Mesenchymal stem cell (in vitro differentiated cells and primary cell): Measurements from ENCODE around the gene ECT2L.

Experiments used
- DNase-seq: peaks from one replicate; pipeline ENCODE4 v3.0.0-alpha.2; 2013
- H2AFZ ChIP-seq: one replicate; pipeline ENCODE4 v1.6.1; 2013; ENCODE audit warnings: low read depth, mild to moderate bottlenecking, control low read depth, inconsistent platforms, low read length, moderate library complexity
- H2AK5ac ChIP-seq: 2 replicates; pipeline ENCODE4 v1.6.1; 2013; ENCODE audit warnings: low read length, moderate library complexity, mild to moderate bottlenecking, inconsistent platforms; ENCODE audit not compliant: severe bottlenecking
- H2BK120ac ChIP-seq: one replicate; pipeline ENCODE4 v1.6.1; 2013; ENCODE audit warnings: low read depth, mild to moderate bottlenecking, inconsistent platforms, low read length, moderate library complexity
- H2BK12ac ChIP-seq, 2 experiments: one replicate each; pipeline ENCODE4 v1.6.1; 2013; ENCODE audit warnings: inconsistent platforms in 2 of 2, low read length in 2 of 2, mild to moderate bottlenecking in 2 of 2, moderate library complexity in 2 of 2, control low read depth in 1 of 2
- H2BK15ac ChIP-seq: one replicate; pipeline ENCODE4 v1.6.1; 2013; ENCODE audit warnings: mild to moderate bottlenecking, low read depth, inconsistent platforms; ENCODE audit not compliant: poor library complexity, severe bottlenecking
- H2BK5ac ChIP-seq: 2 replicates; pipeline ENCODE4 v1.6.1; 2013; ENCODE audit warnings: low read depth, mild to moderate bottlenecking, low read length, control low read depth, inconsistent platforms; ENCODE audit not compliant: poor library complexity, severe bottlenecking
- H3K14ac ChIP-seq, 2 experiments: one replicate each; pipeline ENCODE4 v1.6.1; 2013; ENCODE audit warnings: inconsistent platforms in 2 of 2, low read length in 2 of 2, control low read depth in 1 of 2, mild to moderate bottlenecking in 1 of 2, moderate library complexity in 1 of 2
- H3K18ac ChIP-seq, 2 experiments: one replicate each; pipeline ENCODE4 v1.6.1; 2013; ENCODE audit warnings: inconsistent platforms in 2 of 2, low read length in 2 of 2, control low read depth in 1 of 2, low read depth in 1 of 2, mild to moderate bottlenecking in 1 of 2
- H3K23ac ChIP-seq, 2 experiments: one replicate each; pipeline ENCODE4 v1.6.1; 2013; ENCODE audit warnings: inconsistent platforms in 2 of 2, low read length in 2 of 2, mild to moderate bottlenecking in 2 of 2, moderate library complexity in 2 of 2, control low read depth in 1 of 2
- H3K27ac ChIP-seq: 2 replicates; pipeline ENCODE4 v1.5.1; 2013; ENCODE audit warnings: mild to moderate bottlenecking, moderate library complexity, low read length, control low read depth, inconsistent platforms; ENCODE audit not compliant: poor library complexity, severe bottlenecking
- H3K27me3 ChIP-seq, 2 experiments: 2 replicates each; pipeline versions ENCODE4 v1.6.1 to v1.7.0; 2013; ENCODE audit warnings: low read length in 2 of 2, mild to moderate bottlenecking in 2 of 2, moderate library complexity in 2 of 2, control low read depth in 1 of 2, inconsistent platforms in 1 of 2; ENCODE audit not compliant: control insufficient read depth in 1 of 2, insufficient read depth in 1 of 2
- H3K36me3 ChIP-seq, 2 experiments: 2 replicates each; pipeline versions ENCODE4 v1.6.1 to v1.7.0; 2013; ENCODE audit warnings: low read length in 2 of 2, control low read depth in 1 of 2, inconsistent platforms in 1 of 2, low read depth in 1 of 2, mild to moderate bottlenecking in 1 of 2; ENCODE audit not compliant: insufficient read depth in 2 of 2, control insufficient read depth in 1 of 2
- H3K4ac ChIP-seq, 2 experiments: one replicate each; pipeline ENCODE4 v1.6.1; 2013; ENCODE audit warnings: inconsistent platforms in 2 of 2, low read length in 2 of 2, mild to moderate bottlenecking in 2 of 2, moderate library complexity in 2 of 2, control low read depth in 1 of 2, low read depth in 1 of 2
- H3K4me1 ChIP-seq: 2 replicates; pipeline ENCODE4 v1.6.1; 2013; ENCODE audit warnings: low read depth, low read length, control low read depth; ENCODE audit not compliant: control insufficient read depth, insufficient read depth
- H3K4me2 ChIP-seq: 2 replicates; pipeline ENCODE4 v1.6.1; 2013; ENCODE audit warnings: low read length, mild to moderate bottlenecking, inconsistent platforms; ENCODE audit not compliant: poor library complexity, severe bottlenecking
- H3K4me3 ChIP-seq, 2 experiments: 2 replicates each; pipeline versions ENCODE4 v1.5.1 to v1.7.0; 2013; ENCODE audit warnings: low read length in 2 of 2, mild to moderate bottlenecking in 2 of 2, control low read depth in 1 of 2, low read depth in 1 of 2; ENCODE audit not compliant: insufficient read depth in 1 of 2
- H3K79me1 ChIP-seq: replicated peaks from 2 replicates; pipeline ENCODE4 v1.6.1; 2013; ENCODE audit warnings: mild to moderate bottlenecking, control low read depth, low read length, inconsistent platforms; ENCODE audit not compliant: poor library complexity, severe bottlenecking
- H3K9ac ChIP-seq: 2 replicates; pipeline ENCODE4 v1.7.0; 2013; ENCODE audit warnings: mild to moderate bottlenecking, low read length, moderate library complexity
- H3K9me3 ChIP-seq: 2 replicates; pipeline ENCODE4 v1.7.0; 2013; ENCODE audit warnings: mild to moderate bottlenecking, low read length; ENCODE audit not compliant: control insufficient read depth
- H4K8ac ChIP-seq: one replicate; pipeline ENCODE4 v1.6.1; 2013; ENCODE audit warnings: inconsistent platforms, mild to moderate bottlenecking, low read length, moderate library complexity
- H4K91ac ChIP-seq: one replicate; pipeline ENCODE4 v1.6.1; 2013; ENCODE audit warnings: mild to moderate bottlenecking, low read length, inconsistent platforms
- WGBS: methylation state at CpG from one replicate; pipeline ENCODE4 v1.1.7; 2013; ENCODE audit warnings: mixed read lengths; 5-methylcytosine and 5-hydroxymethylcytosine counted together

ECT2L gene

DNA sequence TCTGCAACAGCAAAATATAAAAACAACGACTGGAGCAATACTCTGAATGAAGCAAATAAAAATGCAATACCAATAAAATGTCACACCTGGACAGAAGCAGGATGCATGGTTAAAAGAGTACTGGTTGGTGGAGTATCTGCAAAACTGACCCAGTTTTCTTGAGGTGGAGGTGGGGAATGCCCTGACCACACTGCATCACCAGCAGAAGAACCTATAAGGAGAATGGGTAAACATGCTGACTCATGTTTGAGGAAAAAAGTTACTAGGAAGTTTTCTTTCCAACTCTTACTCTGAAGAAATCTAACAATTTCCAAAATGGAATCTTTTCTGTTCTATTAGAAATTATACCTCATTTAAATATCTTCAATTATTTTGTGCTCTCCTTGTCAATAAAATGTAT, 148.5 kb downstream of the ECT2L start:
- no CpG with 5 or more reads among the region's 1 CpG for WGBS

DNA sequence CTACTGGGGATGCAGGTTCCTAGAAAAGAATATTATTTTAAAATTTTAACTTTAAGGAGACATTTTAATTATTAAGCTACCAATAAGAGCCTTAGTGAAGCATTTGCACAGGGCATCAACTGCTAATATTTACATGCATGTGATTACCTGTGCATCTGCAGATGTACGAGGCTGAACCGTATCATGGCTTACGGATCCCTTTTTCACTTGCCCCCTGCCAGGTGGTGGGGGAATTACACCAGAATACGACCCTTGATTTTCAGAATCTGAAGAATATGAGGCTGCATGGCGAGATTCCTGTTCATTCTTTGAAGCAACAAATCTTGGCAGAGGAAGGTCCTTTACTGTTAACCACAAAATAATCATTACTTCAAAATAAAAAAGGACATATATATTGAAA, 149.5 kb downstream of the ECT2L start:
- no peak overlapping the region for H3K4me2 ChIP-seq
- H3K4ac ChIP-seq, result no peak overlapping the region
- H2BK5ac ChIP-seq, result no peak overlapping the region
- H2BK12ac ChIP-seq, result peak overlapping the region; percentile 77 to 95
- 89% methylated on average over 4 of the region's 5 CpGs for WGBS
- no peak overlapping the region for H3K23ac ChIP-seq
- H4K8ac ChIP-seq, result peak overlapping the region; percentile 75
- H3K18ac ChIP-seq, result peak overlapping the region in 1 of 2 experiments; percentile 62
- DNase-seq, result no peak
- H2AFZ ChIP-seq, result no peak overlapping the region
- no peak overlapping the region for H3K4me3 ChIP-seq
- H3K79me1 ChIP-seq, result peaks cover 6% of the 10 kb centered on the region
- no peaks in the 10 kb centered on the region for H3K4me1 ChIP-seq
- no peak overlapping the region for H3K14ac ChIP-seq
- no peak overlapping the region for H2BK120ac ChIP-seq
- H3K27ac ChIP-seq, result no peak overlapping the region
- no peak overlapping the region for H2AK5ac ChIP-seq
- peaks cover 10 to 44% of the 10 kb centered on the region in 2 experiments for H3K36me3 ChIP-seq
- no peaks in the 10 kb centered on the region for H3K9me3 ChIP-seq
- H3K9ac ChIP-seq, result no peak overlapping the region
- H4K91ac ChIP-seq, result no peak overlapping the region
- peak overlapping the region; percentile 80 for H2BK15ac ChIP-seq
- H3K27me3 ChIP-seq, result no peaks in the 10 kb centered on the region

More for the DNA sequence above, 148.5 kb downstream of the ECT2L start:
- Histone ChIP-seq H3K4me3 (no peak overlapping the region), H3K36me3 (peaks cover 10 to 51% of the 10 kb centered on the region in 2 experiments), H2BK120ac (no peak overlapping the region), H3K23ac (no peak overlapping the region), H2AFZ (no peak overlapping the region), H3K4me1 (no peaks in the 10 kb centered on the region), H4K8ac (no peak overlapping the region), H3K9ac (peak overlapping the region; percentile 33), H3K27me3 (no peaks in the 10 kb centered on the region), H3K27ac (no peak overlapping the region), H3K9me3 (no peaks in the 10 kb centered on the region), H2BK12ac (no peak overlapping the region), H3K79me1 (peaks cover 5% of the 10 kb centered on the region), H3K14ac (no peak overlapping the region), H2AK5ac (no peak overlapping the region), H3K4ac (no peak overlapping the region), H3K18ac (no peak overlapping the region), H2BK15ac (no peak overlapping the region), H4K91ac (no peak overlapping the region), H3K4me2 (no peak overlapping the region), H2BK5ac (no peak overlapping the region)
- peak; percentile 84 for DNase-seq

DNA sequence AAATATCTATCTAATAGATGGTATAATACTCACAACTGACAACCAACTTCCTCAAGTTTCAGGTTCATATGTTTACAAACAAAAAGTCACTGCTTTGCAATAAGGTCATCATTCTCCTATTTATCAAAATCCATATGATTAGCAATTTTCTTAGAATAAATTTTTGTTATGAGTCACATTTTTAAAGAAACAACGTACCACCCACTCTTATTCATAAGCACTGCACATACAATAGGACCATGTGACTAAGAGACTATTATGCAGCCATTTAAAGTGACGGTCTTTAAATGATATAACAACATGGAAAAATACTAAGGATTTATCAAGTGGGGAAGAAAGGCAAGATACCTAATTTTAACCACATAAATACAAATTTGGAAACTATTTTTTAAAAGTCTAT, 152.1 kb downstream of the ECT2L start:
- H3K4me1 ChIP-seq, result no peaks in the 10 kb centered on the region
- no peak for DNase-seq
- H3K27me3 ChIP-seq, result no peaks in the 10 kb centered on the region
- H2AK5ac ChIP-seq, result no peak overlapping the region
- peaks cover 5 to 19% of the 10 kb centered on the region in 2 experiments for H3K36me3 ChIP-seq
- no peaks in the 10 kb centered on the region for H3K9me3 ChIP-seq
- H3K23ac ChIP-seq, result no peak overlapping the region
- no peak overlapping the region for H3K4me2 ChIP-seq
- no peak overlapping the region for H2AFZ ChIP-seq
- H2BK120ac ChIP-seq, result no peak overlapping the region
- H2BK15ac ChIP-seq, result no peak overlapping the region
- no peak overlapping the region for H2BK5ac ChIP-seq
- no peak overlapping the region for H3K4me3 ChIP-seq
- H3K79me1 ChIP-seq, result peaks cover 7% of the 10 kb centered on the region
- no peak overlapping the region for H3K18ac ChIP-seq
- H3K4ac ChIP-seq, result no peak overlapping the region
- no CpG with 5 or more reads among the region's 2 CpGs for WGBS
- no peak overlapping the region for H3K14ac ChIP-seq
- H3K9ac ChIP-seq, result no peak overlapping the region
- H4K91ac ChIP-seq, result no peak overlapping the region
- no peak overlapping the region for H2BK12ac ChIP-seq
- H3K27ac ChIP-seq, result no peak overlapping the region
- H4K8ac ChIP-seq, result no peak overlapping the region

DNA sequence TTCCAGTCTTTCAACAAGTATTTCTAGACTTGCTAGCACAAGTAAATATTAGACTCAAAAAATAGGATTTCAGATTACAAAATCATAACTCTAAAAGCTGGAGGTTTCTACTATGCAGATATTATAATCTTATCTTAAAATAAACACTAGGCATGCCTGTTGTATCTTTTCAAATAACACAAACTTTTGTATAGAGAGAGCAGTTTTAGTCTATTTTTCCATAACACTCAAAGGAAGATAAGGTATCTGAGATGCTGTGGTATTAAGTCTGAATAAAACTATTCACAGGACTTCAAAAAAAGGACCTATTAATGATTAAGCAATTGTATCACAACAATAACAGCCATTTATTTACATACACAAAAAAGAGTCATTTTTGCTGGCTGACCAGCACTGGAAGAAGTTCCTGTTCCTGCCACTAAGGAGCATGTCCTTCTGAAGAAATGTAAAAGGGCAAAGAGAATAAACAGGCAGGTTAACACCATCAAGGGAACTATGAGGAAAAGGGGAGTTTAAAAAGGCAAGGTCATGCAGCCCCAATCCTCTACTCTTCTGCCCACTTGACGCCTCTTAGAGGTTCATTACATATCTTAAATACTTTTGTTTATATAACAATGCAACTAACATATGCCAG, 152.8 kb downstream of the ECT2L start:
- Histone ChIP-seq H3K9me3 (no peaks in the 10 kb centered on the region), H2AK5ac (no peak overlapping the region), H4K8ac (no peak overlapping the region), H2AFZ (no peak overlapping the region), H3K4me2 (no peak overlapping the region), H4K91ac (no peak overlapping the region), H3K27me3 (no peaks in the 10 kb centered on the region), H3K36me3 (peaks cover 5 to 13% of the 10 kb centered on the region in 2 experiments), H3K18ac (no peak overlapping the region), H3K4me3 (no peak overlapping the region), H2BK120ac (no peak overlapping the region), H3K23ac (no peak overlapping the region), H3K79me1 (peaks cover 7% of the 10 kb centered on the region), H3K4ac (no peak overlapping the region), H2BK12ac (no peak overlapping the region), H3K9ac (no peak overlapping the region), H3K4me1 (no peaks in the 10 kb centered on the region), H3K14ac (no peak overlapping the region), H2BK15ac (no peak overlapping the region), H3K27ac (no peak overlapping the region), H2BK5ac (no peak overlapping the region)
- peak; percentile 47 for DNase-seq
- WGBS, result no CpG with 5 or more reads among the region's 1 CpG
